GM20431 (cell line): ENCODE results near the gene RET.

Experiments
- in situ Hi-C: fragments of 300-500 bp; cut with MseI, MboI; formaldehyde crosslinking; loops from one replicate; pipeline ENCODE4 v1.15.0; 2020; ENCODE audit warnings: low sequenced_read_pairs; ENCODE audit not compliant: unreplicated experiment

Gene RET

DNA sequence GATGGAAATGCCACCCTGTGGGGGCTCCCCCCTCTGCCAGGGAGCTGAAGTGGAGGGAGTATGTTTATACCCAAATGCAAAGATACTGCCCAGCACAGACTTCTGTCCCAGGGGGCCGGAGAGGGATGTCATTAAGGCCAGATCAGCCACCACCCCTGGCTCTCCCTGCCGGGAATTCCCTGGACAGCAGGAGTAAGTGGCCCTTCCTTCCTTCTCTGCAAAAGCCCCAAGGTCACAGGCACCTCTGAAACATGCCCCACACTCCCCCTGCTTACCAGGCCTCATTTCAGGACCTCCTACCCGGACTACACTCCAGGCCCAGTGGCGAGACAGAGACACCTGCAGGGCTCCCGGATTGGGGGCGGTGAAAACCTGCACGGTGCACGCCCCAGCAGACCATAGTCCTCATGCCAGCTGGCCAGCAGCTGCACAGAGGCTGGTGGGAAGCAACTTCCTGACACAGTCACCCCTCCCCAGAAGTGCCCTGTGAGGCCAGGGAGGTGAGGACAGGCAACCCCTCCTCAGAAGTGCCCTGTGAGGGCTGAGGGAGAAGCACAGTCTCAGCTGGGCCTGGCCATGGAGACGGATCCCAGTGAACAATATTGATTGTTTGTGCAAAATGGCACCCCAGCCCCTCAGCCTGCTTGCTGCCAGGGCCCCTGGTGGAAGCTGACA, 33.0 kb upstream of the RET start:
- in situ Hi-C loops: no loop called here

DNA sequence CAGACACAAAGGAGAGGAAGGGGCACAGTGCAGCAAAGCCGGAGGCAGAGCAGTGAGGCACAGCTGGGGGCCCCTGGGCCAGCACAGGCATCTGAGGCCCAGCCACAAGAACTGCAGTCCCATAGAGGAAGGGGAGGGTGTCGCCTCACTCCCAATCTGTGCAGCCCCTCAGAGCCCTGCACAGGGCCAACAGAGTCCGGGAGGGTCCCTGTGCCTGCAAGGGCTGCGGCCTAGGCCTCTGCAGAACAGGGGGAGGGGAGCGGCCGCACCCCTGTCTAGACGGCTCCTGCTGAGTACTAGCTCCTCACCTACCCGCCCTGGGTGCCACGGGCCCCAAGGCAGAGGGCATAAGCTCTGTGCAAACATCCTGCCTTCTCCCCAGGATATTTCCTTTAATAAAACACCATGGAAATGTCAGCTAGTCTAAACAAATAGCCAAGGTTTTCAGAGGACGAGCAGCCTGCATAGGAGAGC, 32.4 kb upstream of the RET start:
- in situ Hi-C loops: no loop called here

DNA sequence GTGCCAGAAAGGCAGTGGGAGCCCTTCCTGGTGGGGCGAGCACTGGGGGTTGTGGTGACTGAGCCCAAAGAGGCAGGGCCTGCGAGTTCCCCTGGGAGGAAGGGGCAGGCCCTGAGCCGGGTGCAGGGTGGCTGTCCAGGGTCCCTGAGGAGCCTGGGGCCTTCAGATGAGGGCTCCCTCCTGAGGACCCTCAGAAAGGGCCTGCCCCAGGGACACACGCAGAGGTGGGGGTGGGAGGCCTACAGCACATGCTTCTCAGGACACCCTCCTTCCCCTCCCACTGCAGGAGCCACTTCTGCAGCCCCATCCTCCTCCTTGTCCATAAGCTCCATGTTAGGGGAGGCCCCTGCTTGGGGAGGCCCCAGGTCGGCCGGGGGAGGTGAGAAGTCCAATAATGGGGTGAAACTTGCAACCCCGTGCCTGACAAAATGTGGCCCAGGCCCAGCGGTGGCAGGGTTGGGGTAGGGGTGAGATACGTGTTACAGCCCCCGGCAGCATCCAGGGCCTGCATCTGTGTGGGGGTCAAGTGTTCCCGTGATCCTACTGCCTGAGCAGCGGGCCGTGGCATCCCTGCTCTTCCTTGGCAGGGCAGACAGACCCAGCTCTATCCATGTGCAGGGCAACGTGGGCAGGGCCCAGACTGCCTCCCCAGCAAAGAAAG, 31.8 kb upstream of the RET start:
- in situ Hi-C loops: no loop called here

DNA sequence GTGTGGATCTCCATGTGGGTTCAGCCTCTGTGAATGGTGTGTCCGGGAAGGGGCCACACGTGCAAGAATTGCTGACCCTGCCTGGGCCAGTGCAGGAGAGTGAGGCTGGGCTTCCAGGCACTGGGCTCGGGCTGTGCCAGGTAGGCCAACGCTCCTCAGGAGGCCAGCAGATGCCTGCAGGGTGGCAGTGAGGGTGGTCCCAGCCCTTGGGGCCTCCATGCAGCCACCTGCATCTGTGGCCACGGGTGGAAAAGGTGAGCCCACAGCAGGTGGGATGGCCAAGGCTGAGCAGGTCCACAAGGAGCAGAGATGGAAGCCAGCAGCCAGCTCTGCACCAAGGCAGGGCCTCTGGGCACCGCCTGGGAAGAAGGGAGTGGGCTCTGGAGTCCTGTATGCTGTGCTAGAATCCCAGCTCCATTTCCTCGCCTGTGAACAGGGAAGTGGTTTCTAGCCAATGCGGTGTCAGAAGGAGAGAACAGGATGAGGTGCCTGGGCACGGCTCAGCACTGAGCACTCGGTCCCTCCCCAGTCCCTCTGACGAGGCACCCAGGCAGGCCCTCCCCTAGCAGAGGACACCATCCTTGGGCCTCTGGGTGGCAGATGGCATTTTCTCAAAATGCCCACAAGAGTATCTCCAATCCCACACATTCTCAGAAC, 31.1 kb upstream of the RET start:
- in situ Hi-C loops: no loop called here

DNA sequence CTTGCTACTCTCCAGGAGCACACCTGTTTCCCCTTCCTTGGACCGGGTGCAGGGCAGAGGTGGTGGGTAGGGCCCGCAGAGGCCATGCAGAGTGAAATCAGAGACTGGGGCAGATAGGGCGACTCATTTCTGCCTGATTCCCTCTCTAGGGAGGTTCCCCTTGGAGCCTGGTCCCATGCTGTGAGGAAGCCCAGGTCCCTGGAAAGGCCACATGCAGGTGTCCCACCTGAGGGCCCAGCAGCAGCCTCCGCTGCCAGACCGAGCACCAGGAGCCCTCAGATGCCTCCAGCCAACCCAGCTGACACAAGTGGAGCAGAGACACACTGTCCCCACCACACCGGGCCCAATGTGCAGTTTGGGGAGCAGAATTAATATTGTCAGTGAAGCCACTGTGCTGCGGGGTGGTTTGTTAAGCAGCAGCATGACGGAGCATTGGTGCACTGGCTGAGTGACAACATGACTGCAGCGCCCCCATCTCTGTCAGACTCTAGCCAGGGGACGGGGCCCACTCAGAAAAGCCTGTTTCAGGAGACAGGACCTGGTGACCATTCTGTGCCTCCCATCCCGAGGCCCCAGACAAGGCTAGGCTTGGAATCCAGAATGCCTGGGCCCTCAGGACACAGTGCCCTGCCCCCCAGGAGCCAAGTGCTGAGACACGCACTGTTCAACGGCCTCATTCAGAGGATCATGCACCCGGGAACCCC, 30.4 kb upstream of the RET start:
- in situ Hi-C loops: no loop called here

DNA sequence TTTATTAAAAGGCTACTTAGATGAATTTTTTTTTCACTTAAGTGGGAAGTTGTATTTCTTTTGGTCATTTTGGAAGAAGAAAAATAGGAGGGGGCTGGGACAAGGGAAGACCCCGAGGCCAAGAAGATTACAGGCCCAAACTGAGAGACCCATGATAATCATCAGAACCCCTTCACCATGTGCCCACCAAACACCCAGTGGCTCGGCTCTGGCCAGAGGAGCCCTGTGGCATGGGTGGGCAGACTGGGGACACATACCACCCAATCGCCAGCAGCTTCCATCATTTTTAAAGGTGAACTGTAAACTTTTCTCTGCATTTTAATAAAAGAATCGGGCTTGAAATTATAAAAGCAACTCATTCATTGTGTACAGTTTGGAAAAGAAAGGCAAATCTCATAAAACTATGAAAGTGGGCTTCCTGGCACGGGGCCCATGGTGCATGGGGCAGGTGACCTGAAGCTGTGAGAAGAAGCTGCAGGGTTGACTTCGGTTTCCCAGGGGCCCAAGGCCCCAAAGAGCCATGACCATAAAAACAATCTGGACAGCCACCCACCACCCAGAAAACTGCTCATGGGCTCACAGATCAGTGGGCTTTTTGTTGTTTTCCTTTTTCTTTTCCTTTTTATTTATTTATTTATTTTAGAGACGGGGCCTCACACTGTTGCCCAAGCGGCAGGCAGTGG, 29.4 kb upstream of the RET start:
- in situ Hi-C loops: no loop called here

DNA sequence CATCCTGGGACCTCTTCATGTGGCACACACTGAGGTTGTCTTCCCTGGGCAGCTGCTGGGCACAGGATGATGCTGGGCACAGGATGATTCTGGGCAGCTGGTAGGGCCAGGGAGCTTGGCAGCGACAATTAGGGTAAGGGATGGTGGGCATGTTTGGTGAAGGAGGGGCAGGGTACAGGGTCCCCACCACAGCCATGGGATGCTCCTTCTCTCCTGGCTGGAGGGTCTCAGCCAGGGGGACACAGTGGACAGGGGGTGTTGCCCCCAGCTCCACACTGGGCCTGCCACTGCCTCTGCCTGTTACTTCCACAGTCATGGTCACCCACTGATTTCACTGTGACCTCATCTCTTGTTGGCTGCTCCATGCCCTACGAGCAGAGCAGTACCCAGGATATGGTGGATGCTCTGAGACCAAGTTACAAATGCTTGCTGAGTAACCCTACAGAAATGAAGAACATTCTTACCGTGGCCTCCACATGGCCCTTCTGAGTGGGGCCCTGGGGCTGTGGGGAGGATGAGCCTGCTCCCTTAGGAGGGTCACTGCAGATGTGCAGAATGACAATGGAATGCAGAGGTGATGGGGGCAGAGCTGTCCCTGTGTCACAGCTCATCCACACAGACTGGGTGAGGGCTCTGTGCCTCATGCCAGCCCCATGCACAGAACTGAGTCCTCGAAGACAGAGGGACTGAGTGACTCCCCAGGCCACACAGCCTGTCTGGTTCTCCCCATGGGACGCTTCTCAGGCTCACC, 28.4 kb upstream of the RET start:
- in situ Hi-C loops: no loop called here

DNA sequence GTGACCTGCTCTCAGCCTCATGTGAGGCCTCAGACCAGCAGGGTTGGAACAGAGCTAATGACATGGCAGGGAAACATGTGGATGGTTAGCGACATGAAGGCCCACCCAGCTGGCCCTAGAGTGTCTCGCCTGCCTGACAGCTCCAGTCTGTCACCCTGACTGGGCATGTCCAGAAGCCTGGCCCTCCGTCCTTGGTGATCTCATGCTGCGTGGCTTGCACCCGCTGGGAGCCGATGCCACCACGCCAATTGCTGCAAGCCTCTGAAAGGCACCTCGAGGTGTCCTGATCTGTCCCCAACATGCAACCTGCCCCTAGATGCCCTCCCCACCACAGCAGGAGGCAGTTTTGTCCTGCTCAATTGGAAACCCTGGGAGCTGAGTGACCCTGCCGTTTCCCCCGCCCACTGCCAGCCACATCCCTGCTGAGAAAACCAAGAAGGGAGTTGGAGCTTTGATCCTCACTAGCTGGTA, 27.8 kb upstream of the RET start:
- in situ Hi-C loops: no loop called here

DNA sequence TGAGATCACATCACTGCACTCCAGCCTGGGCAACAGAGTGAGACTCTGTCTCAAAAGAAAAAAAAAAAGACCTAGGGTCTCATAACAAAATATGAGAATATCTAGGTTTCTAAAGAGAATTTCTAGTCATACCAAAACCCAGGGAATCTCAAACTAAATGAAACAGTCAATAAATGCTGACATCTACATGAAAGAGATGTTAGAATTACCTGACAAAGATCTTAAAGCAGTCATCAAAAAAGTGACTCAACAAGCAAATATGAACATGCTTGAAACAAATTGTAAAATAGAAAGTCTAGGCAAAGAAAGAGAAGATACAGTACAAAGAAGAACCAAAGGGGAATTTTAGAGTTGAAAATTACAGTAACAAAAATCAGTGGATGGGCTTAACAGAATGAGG, 26.9 kb upstream of the RET start:
- in situ Hi-C loops: no loop called here

DNA sequence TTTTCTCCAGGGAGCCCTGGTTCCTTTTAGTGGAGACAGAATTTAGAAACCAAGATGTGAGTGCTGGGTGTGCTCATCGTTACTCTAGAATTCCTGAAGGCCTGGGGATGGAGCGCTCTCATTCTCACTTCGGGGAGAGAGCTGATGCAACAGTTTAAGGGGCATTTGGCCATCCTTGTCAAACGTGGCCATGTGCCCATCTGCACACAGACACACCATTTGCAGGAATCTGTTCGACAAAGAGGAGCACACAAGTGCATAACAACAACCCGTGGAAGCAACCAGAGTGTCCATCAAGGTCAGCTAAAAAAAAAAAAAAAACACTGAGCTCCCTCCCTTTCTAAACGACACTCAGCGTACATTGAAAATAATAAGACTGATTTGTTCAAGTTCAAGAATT, 23.0 kb upstream of the RET start:
- in situ Hi-C loops: no loop called here

DNA sequence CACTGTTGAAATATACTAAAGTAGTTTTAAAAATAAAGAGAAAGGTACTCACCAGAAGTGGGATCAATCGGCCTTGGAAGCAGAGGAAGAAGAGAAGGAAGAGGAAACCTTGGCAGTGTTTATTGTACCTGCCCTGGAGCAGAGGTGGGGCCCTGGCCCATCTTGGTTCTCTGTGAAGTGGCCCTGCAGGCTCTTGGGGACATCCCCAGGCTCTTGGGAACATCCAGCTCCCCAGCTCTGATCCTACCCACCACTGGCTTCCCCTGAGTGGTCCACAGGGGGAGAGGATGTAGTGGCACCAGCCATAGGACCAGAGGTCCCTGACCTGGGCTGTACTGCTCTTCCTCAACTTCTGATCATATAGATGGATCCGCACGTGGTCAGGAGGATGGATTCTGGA, 22.3 kb upstream of the RET start:
- in situ Hi-C loops: no loop called here

DNA sequence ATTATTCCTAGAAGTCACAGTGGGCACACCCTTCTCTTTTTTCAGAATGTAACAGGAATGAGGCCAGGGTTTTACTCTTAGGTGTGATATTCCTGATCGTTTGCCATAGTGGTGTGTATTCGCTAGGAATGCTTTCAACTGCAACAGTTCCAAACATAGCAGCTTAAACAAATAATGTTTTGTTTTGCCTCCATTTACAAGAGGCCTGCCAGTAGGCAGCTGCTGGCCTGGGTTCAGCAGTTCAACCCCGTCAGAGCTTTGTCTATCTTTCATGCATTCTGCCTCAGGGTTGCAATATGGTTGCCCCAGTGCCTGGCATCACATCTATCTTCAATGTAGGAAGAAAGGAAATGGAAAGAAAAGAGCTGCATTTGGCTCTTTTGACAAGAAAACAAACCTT, 21.7 kb upstream of the RET start:
- in situ Hi-C loops: no loop called here

DNA sequence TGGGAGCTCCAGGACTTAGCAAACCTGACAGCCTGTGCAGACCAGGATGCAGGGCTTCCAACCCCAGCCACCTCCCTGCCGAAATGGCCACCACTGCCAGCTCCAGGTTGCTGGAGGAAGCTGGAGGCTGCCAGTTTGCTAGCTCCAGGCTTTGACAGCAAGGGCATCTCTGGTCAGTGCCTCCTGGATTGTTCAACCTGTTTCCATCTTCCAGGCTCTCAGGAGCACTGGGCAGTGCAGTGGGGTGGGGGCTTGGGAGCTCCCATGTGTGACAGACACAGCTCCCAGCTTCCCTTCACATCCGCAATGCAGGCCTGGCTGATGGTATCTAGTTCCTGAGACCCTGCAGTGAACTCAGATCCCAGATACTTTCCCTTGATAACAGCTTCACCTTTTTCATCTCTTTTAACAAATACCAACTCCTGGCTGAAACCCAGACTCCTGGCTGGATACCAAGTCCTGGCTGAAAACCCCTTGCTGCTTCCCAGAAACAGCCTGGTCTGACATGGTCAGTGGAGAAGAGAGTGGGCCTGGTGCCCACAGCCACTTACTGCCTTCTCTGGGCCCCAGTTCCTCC, 20.8 kb upstream of the RET start:
- in situ Hi-C loops: no loop called here

DNA sequence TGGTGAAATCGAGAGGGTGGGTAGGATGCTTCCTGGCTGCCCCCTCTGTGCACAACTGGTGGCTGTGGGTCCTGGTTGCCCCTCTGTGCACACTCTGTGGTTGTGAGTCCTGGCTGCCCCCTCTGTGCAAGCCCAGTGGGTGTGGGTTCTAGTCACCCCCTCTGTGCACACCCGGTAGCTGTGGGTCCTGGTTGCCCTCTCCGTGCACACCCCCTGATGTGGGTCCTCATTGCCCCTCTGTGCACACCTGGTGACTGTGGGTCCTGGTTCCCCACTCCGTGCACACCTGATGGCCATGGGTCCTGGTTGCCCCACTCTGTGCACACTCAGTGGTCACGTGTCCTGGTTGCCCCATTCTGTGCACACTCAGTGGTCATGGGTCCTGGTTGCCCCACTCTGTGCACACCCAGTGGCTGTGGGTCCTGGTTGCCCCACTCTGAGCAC, 20.3 kb upstream of the RET start:
- in situ Hi-C loops: no loop called here

DNA sequence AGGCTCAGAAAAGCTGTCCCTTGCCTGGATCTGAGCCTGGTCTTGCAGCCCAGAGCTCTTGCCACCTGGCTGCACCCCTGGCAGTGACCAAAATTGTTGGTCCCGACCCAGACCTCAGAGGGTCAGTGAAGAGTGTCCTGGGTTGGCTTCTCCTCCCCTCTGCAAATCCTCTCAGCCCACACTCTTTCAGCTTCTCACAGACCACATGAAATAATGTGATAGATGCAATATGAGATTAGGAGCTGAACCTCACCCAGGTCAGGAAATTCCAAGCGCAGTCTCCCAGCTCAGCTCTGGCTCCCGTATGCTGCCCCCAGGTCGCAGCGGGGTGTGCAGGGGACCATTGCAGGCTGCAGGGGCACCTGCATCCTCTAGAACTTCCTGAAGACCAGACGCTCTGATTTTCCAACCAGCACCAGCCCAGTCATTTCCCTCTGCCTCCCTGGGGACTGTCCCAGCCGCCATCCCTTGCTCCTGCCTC, 19.6 kb upstream of the RET start:
- in situ Hi-C loops: no loop called here

DNA sequence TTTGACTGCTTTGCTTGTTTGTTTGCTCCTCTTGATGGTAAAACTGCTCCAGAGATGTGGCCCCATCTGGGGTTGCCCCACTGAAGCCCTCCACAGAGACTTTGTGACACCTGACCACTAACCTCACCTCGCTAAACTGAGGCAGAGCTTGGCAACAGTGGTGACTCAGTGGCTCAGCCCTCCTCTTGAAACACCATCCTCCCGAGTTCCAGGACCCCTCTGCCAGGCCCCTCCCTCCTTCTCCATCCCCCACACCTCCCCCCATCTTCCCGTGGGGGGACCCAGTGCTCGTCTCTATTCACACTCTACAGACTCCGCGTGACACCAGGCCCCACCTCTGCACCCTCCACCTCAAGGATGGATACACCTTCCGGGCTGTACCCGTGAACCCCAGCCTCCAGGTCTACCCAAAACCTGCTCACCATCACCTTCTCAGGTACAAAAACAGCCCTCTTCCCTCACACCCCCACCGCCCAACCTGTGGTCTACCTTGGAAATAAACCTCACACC, 19.0 kb upstream of the RET start:
- in situ Hi-C loops: no loop called here

DNA sequence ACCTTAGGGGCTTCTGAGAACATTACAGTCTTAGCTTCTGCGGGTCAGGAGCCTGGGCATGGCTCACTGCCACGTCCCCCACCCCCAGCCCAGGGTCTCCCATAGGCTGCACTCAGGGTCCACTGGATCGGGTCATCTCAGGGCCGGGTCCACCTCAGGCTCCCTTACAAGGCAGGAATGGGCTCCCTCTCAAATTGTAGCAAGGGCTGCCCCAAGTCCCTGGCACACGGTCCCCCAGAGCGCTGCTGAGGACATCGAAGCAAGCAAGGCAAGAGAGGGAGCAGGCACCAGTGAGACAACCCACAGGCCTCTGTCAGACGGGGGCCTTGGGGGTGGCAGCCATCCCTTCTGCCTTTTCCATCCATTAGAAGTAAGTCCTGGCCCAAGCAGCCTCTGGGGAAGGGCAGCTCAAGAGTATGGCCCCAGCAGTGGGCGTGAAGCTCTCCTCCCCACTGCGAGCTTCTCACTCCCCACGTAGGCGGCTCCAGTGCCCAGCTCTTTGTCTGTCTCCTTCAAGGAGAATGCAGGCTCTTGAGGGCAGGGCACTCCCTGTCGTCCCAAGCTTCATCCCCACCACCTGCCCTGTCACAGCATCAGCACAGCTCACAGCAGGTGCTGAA, 18.0 kb upstream of the RET start:
- in situ Hi-C loops: no loop called here

DNA sequence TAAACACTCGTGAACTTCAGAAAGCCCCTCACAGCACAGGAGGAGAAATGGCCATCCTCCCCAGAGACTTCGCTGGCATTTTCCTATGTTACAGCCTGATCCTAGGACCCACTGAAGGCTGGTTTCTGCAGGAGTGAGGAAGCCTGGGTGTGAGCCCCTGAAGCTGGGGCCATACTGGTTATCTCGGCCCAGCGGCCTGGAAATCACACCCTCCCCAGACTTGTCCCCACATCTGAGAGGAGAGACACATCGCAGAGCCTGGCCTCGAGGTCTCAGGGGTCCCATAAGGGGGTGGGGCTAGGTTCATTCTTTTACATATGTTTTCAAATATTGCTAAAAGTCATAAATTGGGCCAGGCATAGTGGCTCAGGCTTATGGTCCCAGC, 17.5 kb upstream of the RET start:
- in situ Hi-C loops: no loop called here
